OCI-LY3 (cell line): ENCODE results near the gene LSM14A.

Experiments used
- H2AFZ ChIP-seq: fragments of 200-600, 300-600 bp; shearing (Covaris generic); 2 replicates; pipeline ENCODE4 v1.6.0; 2014; ENCODE audit warnings: antibody characterized with exemption, low read depth, low read length
- H3K27ac ChIP-seq: fragments of 200-600, 300-600 bp; sonication (generic); 2 replicates; pipeline ENCODE4 v1.5.1; 2014; ENCODE audit warnings: mild to moderate bottlenecking, low read length, moderate library complexity, mixed read lengths
- H3K27me3 ChIP-seq: fragments of 200-600, 300-600 bp; sonication (generic); 2 replicates; pipeline ENCODE4 v1.6.1; 2014; ENCODE audit warnings: low read depth, low read length, mixed read lengths
- H3K36me3 ChIP-seq: fragments of 200-600, 300-600 bp; sonication (generic); replicated peaks from 2 replicates; pipeline ENCODE3; 2014; ENCODE audit warnings: low read depth, low read length, mixed read lengths
- H3K4me1 ChIP-seq: fragments of 300-600, 200-600 bp; sonication (generic); 2 replicates; pipeline ENCODE4 v1.6.1; 2014; ENCODE audit warnings: low read length, mixed read lengths
- H3K4me2 ChIP-seq: fragments of 200-600, 300-600 bp; sonication (generic); 2 replicates; pipeline ENCODE4 v1.6.1; 2014; ENCODE audit warnings: low read length, mixed read lengths
- H3K4me3 ChIP-seq: fragments of 300-600, 200-600 bp; sonication (generic); 2 replicates; pipeline ENCODE4 v1.5.1; 2014; ENCODE audit warnings: antibody characterized with exemption, mild to moderate bottlenecking, low read length, moderate library complexity
- H3K79me2 ChIP-seq: fragments of 300-600, 200-600 bp; shearing (Covaris generic); 2 replicates; pipeline ENCODE4 v1.6.1; 2014; ENCODE audit warnings: mild to moderate bottlenecking, low read length, mixed read lengths
- H3K9ac ChIP-seq: fragments of 300-600, 200-600 bp; shearing (Covaris generic); 2 replicates; pipeline ENCODE4 v1.6.0; 2014; ENCODE audit warnings: mild to moderate bottlenecking, low read length, moderate library complexity
- H3K9me3 ChIP-seq: fragments of 200-600, 300-600 bp; shearing (Covaris generic); 2 replicates; pipeline ENCODE4 v1.6.1; 2014; ENCODE audit warnings: low read length, mixed read lengths; ENCODE audit not compliant: insufficient read depth
- H4K20me1 ChIP-seq: fragments of 200-600, 300-600 bp; sonication (generic); 2 replicates; pipeline ENCODE4 v1.6.1; 2016; ENCODE audit warnings: low read length, mixed read lengths; ENCODE audit not compliant: insufficient read depth
- CTCF ChIP-seq: fragments of 200-600, 300-600 bp; sonication (generic); IDR thresholded peaks from 2 replicates; pipeline ENCODE4 v1.5.1; 2014; ENCODE audit warnings: antibody characterized with exemption, low read length, low read depth
- EZH2phosphoT487 ChIP-seq: fragments of 200-600 bp; shearing (Covaris generic); IDR thresholded peaks from 2 replicates; pipeline ENCODE4 v1.6.1; 2018; ENCODE audit warnings: antibody characterized with exemption, mixed run types, low read depth

LSM14A gene

DNA sequence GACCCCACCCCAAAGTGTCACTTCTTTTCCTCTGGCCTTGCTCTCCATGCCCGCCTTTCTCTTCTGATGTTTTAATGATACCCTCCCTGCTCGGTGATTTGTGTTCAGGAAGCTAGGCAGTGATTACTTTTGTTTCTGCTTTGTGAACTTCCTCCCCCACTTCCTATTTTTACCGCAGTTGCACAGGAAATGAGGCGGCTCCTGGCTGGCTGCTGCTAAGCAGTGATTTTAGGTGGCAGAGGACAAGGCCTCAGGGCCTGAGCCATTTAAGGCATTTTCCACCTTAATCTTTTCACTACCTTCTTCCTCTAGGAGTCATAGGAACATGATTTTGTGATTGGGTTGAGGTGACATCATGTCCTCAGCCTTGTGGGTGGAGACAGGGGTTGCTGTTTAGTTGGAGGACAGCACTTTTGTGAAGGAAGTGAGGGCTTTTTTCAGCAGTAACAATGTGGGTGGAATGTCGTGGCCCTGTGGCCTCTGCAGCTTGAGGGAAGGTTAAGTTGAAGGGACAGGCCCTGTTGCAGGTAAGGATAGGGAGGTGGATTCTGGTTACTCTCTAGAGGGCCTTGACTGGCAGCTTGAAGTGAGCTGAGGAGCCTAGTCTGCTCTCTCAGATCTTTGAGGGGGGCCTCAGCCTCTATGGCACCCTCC is 97.8 kb downstream of the LSM14A start:
- Histone ChIP-seq H3K36me3 (no peaks in the 10 kb centered on the region), H3K27me3 (no peaks in the 10 kb centered on the region), H4K20me1 (peaks cover 3% of the 10 kb centered on the region; the same call in 1 of the 2 replicates), H3K4me3 (peak overlapping the region; percentile 62), H3K27ac (peak overlapping the region; percentile 77), H3K9me3 (no peaks in the 10 kb centered on the region), H2AFZ (peak overlapping the region; percentile 76), H3K79me2 (peaks cover 2% of the 10 kb centered on the region; the same call in 1 of the 2 replicates), H3K9ac (peak overlapping the region; percentile 66), H3K4me1 (peaks cover 16% of the 10 kb centered on the region), H3K4me2 (peak overlapping the region; percentile 87)
- TF ChIP-seq CTCF, result no peak
- no peak for TF ChIP-seq EZH2phosphoT487

GRCh38 chr19:34273121-34273520 is 100.8 kb downstream of the LSM14A start:
- Histone ChIP-seq H3K9ac (no peak overlapping the region), H3K4me2 (no peak overlapping the region), H3K9me3 (no peaks in the 10 kb centered on the region), H3K4me1 (peaks cover 16% of the 10 kb centered on the region), H4K20me1 (peaks cover 4% of the 10 kb centered on the region; the same call in 1 of the 2 replicates), H3K36me3 (peaks cover 2% of the 10 kb centered on the region), H3K27ac (no peak overlapping the region), H2AFZ (no peak overlapping the region), H3K4me3 (no peak overlapping the region), H3K79me2 (peaks cover 8% of the 10 kb centered on the region; the same call in 1 of the 2 replicates), H3K27me3 (no peaks in the 10 kb centered on the region)
- TF ChIP-seq CTCF (no peak), EZH2phosphoT487 (no peak)

DNA sequence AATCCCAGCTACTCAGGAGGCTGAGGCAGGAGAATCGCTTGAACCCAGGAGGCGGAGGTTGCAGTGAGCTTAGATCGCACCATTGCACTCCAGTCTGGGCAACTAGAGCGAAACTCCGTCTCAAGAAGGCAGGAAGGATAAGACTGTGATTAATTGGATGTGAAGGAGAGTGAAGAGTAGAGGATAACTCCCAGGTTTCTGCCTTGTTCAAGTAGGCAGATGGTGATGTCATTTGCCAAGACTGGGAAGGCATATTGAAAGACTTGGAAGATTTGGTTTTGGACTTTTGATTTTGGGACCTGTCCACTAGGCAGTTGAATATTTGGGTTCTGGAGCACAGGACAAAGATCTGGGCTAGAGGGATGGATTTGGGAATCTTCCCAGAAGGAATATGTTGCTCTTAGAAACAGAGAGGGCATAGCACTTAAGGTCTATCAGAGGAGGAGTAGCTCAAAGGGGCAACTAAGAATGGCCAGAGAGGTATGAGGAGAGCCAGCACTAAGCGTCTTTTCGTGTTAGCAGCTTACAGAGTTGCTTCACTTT is 102.1 kb downstream of the LSM14A start:
- no peak overlapping the region for H2AFZ ChIP-seq
- H3K4me3 ChIP-seq, result no peak overlapping the region
- H3K4me1 ChIP-seq, result peaks cover 16% of the 10 kb centered on the region
- no peaks in the 10 kb centered on the region for H3K9me3 ChIP-seq
- no peak overlapping the region for H3K27ac ChIP-seq
- peaks cover 8% of the 10 kb centered on the region; the same call in 1 of the 2 replicates for H3K79me2 ChIP-seq
- H3K4me2 ChIP-seq, result no peak overlapping the region
- H3K36me3 ChIP-seq, result peaks cover 2% of the 10 kb centered on the region
- no peaks in the 10 kb centered on the region for H3K27me3 ChIP-seq
- no peak for TF ChIP-seq CTCF
- no peak for TF ChIP-seq EZH2phosphoT487
- H4K20me1 ChIP-seq, result peaks cover 4% of the 10 kb centered on the region; the same call in 1 of the 2 replicates
- H3K9ac ChIP-seq, result no peak overlapping the region

GRCh38 chr19:34274827-34275625 is 102.7 kb downstream of the LSM14A start:
- Histone ChIP-seq H2AFZ (no peak overlapping the region), H3K9me3 (no peaks in the 10 kb centered on the region), H3K79me2 (peaks cover 8% of the 10 kb centered on the region; the same call in 1 of the 2 replicates), H3K36me3 (peaks cover 2% of the 10 kb centered on the region), H3K27me3 (no peaks in the 10 kb centered on the region), H4K20me1 (peaks cover 4% of the 10 kb centered on the region; the same call in 1 of the 2 replicates), H3K4me3 (no peak overlapping the region), H3K27ac (no peak overlapping the region), H3K9ac (no peak overlapping the region), H3K4me1 (peaks cover 10% of the 10 kb centered on the region), H3K4me2 (no peak overlapping the region)
- TF ChIP-seq EZH2phosphoT487, result no peak
- no peak for TF ChIP-seq CTCF
